ENCODE measurements around the gene SLIT3. TPM values are rescaled to one million over a fixed set of nuclear protein-coding genes. Genes with fewer than 3 reads are reported as not detected.
"Not testable (repeated sequence)": the region's sequence is repeated elsewhere in the genome, so short reads cannot be mapped to it uniquely, and the experiment has no call there.

The SLIT3 gene
- total RNA-seq, 1 experiment from 2014 or later = 21.9 TPM

DNA sequence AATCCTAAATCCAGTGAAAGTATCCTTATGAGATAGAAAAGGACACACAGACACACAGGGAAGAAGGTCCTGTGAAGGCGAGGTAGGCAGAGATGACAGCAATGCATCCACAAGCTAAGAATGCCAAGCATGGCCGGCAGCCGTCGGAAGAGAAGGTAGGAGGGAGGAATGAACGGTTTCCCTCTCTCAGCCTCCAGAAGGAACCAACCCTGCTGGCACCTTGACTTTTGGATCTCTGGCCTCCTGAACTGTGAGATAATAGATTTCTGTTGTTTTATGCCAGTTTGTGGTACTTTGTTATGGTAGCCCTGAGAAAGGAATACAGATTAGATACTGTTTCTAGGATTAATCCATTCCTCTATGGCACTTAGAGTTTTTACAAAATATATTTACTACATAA lies 645.6 kb downstream of the SLIT3 start:
- no peak for DNase-seq (ENCODE audit: low read depth)
- in situ Hi-C loops (cut with HindIII; ENCODE audit: low pct_unique_long_range_greater_than_20kb, low sequenced_read_pairs) = no loop called here

GRCh38 chr5:168654211-168654721 lies 646.7 kb downstream of the SLIT3 start:
- no peak for DNase-seq (ENCODE audit: low read depth)
- in situ Hi-C loops (cut with HindIII; ENCODE audit: low pct_unique_long_range_greater_than_20kb, low sequenced_read_pairs) = no loop called here

- no peak for DNase-seq (ENCODE audit: low read depth)
Measured at GRCh38 chr5:168653626-168654025, 647.3 kb downstream of the SLIT3 start.

DNA sequence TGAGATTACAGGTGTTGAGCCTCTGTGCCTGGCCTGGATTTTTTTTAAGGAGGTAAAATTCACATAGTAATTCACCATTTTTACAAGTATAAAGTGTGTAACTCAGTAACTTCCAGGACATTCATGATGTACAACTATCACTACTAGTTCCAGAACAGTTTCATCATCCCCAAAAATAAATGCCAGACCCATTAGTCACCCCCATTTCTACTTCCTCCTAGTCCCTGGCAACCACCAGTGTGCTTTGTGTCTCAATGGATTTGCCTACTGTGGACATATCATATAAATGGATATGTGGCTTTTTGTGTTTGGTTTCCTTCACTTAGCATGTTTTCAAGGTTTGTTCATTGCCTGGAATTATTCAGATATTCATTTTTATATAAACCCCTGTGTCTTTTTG lies 649.3 kb downstream of the SLIT3 start:
- DNase-seq (ENCODE audit: low read depth) = peak; percentile 16
- in situ Hi-C loops (cut with HindIII; ENCODE audit: low pct_unique_long_range_greater_than_20kb, low sequenced_read_pairs) = no loop called here

More at GRCh38 chr5:168653626-168654025, 647.3 kb downstream of the SLIT3 start:
- in situ Hi-C loops (cut with HindIII; ENCODE audit: low pct_unique_long_range_greater_than_20kb, low sequenced_read_pairs) = no loop called here

DNA sequence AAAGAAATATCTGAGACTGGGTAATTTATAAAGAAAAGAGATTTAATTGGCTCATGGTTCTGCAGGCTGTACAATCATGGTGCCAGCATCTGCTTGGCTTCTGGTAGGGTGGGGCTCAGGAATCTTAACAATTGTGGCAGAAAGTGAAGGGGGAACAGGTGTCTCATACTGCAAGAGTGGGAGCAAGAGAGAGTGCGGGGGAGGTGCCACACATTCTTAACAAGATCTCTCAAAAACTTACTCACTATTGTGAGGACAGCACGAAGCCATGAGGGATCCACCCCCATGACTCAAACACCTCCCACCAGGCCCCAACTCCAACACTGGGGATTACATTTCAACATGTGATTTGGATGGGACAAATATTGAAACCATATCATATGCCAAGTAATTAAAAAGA lies 651.6 kb downstream of the SLIT3 start:
- no peak for DNase-seq (ENCODE audit: low read depth)
- in situ Hi-C loops (cut with HindIII; ENCODE audit: low pct_unique_long_range_greater_than_20kb, low sequenced_read_pairs) = no loop called here

- in situ Hi-C loops (cut with HindIII; ENCODE audit: low pct_unique_long_range_greater_than_20kb, low sequenced_read_pairs) = no loop called here
- no peak for DNase-seq (ENCODE audit: low read depth)
Measured at GRCh38 chr5:168648576-168648975, 652.4 kb downstream of the SLIT3 start.

DNA sequence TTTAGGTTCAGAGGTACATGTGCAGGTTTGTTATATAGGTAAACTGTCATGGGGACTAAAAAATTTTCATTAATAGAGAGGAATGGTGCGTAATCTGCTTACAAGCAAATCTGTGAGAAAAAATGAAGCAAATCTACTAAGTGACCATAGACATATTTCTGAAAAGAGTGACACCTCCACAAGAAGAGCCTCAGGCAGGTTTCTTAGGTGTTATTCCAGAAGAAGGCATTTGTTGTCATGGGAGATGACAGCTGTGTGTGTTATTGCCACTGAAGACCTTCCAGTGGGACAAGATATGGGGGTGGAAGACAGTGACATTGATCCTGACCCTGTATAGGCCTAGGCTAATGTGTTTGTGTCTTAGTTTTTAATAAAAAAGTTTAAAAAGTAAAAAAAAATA lies 652.9 kb downstream of the SLIT3 start:
- in situ Hi-C loops (cut with HindIII; ENCODE audit: low pct_unique_long_range_greater_than_20kb, low sequenced_read_pairs) = no loop called here
- DNase-seq (ENCODE audit: low read depth) = no peak

DNA sequence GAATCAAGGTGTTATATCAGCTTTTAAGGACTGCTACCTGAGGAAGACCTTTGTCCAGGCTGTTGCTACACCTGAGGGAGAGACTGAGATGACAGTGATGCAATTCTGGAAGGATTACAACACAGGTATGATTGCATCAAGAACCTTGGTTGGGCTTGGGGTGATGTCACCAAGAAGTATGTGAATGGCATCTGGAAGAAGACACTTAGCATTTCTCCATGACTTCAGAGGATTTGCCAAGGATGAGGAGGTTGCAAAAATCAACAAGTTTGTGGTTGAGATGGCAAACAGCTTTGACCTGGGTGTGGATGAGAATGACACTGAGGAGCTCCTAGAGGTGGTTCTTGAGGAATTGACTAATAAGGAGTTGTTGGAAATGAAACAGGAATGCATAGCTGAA lies 653.9 kb downstream of the SLIT3 start:
- peak; percentile 18 for DNase-seq (ENCODE audit: low read depth)
- in situ Hi-C loops (cut with HindIII; ENCODE audit: low pct_unique_long_range_greater_than_20kb, low sequenced_read_pairs) = no loop called here

DNA sequence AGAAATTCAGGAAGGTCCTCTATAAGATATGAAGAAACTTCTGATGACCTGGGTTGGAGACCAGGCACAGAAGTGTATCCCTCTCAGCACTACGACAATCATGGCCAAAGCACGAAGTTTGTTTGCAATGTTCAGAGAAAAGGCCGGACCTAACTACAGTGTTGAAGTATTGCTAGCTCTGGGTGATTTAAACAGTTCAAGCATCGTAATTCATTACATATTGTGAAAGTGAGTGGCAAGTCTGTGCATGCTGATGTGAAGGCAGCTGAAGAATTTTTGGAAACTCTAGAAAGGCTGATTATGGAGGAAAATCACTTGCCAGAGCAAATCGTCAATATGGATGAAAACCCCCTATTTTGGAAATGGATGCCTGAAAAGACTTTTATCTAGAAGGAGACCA lies 654.6 kb downstream of the SLIT3 start:
- no peak for DNase-seq (ENCODE audit: low read depth)
- in situ Hi-C loops (cut with HindIII; ENCODE audit: low pct_unique_long_range_greater_than_20kb, low sequenced_read_pairs) = no loop called here

DNA sequence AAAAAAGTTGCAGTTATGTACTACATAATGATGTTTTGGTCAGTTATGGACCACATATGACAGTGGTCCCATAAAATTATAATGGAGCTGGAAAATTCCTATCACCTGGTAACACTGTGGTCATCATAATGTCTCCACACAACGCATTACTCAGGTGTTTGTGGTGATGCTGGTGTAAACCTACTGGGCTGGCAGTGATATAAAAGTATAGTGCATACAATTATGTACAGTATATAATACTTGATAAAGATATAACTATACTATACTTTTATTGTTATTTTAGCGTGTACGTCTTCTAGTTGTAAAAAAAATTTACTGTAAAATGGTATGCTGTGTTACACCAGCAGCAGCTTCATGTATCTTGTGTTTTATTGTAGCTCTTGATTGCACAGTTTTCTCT lies 655.7 kb downstream of the SLIT3 start:
- in situ Hi-C loops (cut with HindIII; ENCODE audit: low pct_unique_long_range_greater_than_20kb, low sequenced_read_pairs) = no loop called here
- DNase-seq (ENCODE audit: low read depth) = no peak

DNA sequence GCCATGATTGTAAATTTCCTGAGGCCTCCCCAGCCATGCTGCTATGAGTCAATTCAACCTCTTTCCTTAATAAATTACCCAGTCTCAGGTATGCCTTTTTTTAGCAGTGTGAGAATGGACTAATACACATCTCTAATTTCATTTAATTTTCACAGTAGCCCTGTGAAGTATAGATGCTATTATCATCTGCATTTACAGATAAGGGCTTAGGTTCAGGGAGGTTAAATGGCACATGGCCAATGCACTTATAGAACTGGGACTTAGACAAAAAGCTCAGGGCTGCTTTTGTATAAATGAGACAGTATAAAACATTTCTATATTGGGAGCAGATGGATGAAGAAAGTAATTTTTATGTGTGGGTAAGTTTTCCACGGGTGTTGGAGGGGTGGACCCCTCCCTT lies 658.9 kb downstream of the SLIT3 start:
- in situ Hi-C loops (cut with HindIII; ENCODE audit: low pct_unique_long_range_greater_than_20kb, low sequenced_read_pairs) = no loop called here
- DNase-seq (ENCODE audit: low read depth) = no peak

DNA sequence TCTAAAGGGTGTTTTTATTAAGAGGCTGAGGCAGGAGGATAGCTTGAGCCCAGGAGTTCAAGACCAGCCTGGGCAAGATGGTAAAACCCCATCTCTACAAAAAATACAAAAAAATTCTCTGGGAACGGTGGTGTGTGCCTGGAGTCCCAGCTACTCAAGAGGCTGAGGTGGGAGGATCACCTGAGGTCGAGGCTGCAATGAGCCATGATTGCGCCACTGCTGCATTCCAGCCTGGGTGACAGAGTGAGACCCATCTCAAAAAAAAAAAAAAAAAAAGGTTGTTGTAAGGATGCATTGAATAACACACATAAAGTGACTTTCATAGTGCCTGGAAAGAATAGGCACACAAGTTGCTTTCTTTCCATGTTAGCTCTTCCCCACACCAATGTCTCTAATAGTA lies 662.1 kb downstream of the SLIT3 start:
- in situ Hi-C loops (cut with HindIII; ENCODE audit: low pct_unique_long_range_greater_than_20kb, low sequenced_read_pairs); DNase-seq (ENCODE audit: low read depth): not testable (repeated sequence)

GRCh38 chr5:168637793-168638192 lies 663.1 kb downstream of the SLIT3 start:
- in situ Hi-C loops (cut with HindIII; ENCODE audit: low pct_unique_long_range_greater_than_20kb, low sequenced_read_pairs) = no loop called here
- DNase-seq (ENCODE audit: low read depth) = no peak

DNA sequence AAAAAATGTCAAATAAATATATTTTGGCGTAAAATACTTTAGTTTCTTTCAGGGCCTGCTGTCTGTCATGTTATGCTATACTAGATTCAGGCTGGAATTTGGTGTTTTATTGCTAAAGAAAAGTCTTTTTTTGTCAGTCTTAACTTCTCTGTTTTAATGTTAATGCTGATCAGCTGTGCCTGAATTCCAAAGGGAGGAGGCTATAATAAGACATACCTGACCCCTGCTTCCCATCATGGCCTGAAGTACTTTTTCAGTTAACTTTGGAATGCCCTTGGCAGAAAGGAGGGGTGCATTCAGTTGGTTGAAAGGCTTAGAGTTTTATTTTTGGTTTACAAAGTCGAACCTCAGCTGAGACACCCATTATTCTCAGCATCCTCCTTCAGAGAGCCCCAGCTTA lies 663.7 kb downstream of the SLIT3 start:
- DNase-seq (ENCODE audit: low read depth) = no peak
- in situ Hi-C loops (cut with HindIII; ENCODE audit: low pct_unique_long_range_greater_than_20kb, low sequenced_read_pairs) = no loop called here

- in situ Hi-C loops (cut with HindIII; ENCODE audit: low pct_unique_long_range_greater_than_20kb, low sequenced_read_pairs); DNase-seq (ENCODE audit: low read depth): not testable (repeated sequence)
Measured at GRCh38 chr5:168630958-168631357, 670.0 kb downstream of the SLIT3 start.

DNA sequence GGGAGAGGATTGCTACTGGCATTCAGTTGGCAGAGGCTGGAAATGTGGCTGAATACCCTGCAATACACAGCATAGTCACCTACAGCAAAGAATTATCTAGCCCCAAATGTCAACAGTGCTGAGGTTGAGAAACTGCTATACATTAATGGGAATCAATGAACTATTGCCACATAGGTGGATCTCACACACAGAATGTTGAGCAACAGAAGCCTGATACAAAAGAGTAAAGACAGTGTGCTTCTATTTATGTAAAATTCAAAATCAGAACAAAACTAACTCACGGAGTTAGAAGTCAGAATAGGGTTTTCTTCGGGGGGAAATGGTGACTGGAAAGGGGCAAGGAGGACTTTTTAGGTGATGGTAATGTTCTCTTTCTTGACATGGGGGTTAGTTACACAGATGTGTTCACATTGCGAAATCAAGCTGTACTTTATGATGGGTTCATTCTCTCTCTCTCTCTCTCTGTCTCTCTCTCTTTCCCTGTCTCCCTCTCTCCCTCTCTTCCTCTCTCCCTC lies 676.0 kb downstream of the SLIT3 start:
- DNase-seq (ENCODE audit: low read depth) = no peak
- in situ Hi-C loops (cut with HindIII; ENCODE audit: low pct_unique_long_range_greater_than_20kb, low sequenced_read_pairs) = no loop called here

GRCh38 chr5:168620807-168621206 lies 680.1 kb downstream of the SLIT3 start:
- DNase-seq (ENCODE audit: low read depth) = no peak
- in situ Hi-C loops (cut with HindIII; ENCODE audit: low pct_unique_long_range_greater_than_20kb, low sequenced_read_pairs) = no loop called here

GRCh38 chr5:168614661-168615060 lies 686.3 kb downstream of the SLIT3 start:
- DNase-seq (ENCODE audit: low read depth) = no peak
- in situ Hi-C loops (cut with HindIII; ENCODE audit: low pct_unique_long_range_greater_than_20kb, low sequenced_read_pairs) = no loop called here

GRCh38 chr5:168613996-168614395 lies 686.9 kb downstream of the SLIT3 start:
- DNase-seq (ENCODE audit: low read depth) = no peak
- in situ Hi-C loops (cut with HindIII; ENCODE audit: low pct_unique_long_range_greater_than_20kb, low sequenced_read_pairs) = no loop called here

DNA sequence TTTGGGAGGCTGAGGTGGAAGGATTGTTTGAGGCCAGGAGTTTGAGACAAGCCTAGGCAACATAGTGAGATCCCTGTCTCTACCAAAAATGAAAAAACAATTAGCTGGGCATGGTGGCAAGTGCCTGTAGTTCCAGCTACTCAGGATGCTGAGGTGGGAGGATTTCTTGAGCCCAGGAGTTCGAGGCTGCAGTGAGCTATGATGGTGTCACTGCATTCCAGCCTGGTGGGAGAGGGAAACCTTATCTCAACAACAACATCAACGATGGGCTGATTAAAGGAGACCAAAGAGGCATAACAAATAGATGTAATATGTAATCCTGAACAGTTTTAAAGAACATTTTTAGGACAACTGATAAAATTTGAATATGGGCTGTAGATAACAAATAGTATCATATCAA lies 687.5 kb downstream of the SLIT3 start:
- in situ Hi-C loops (cut with HindIII; ENCODE audit: low pct_unique_long_range_greater_than_20kb, low sequenced_read_pairs) = no loop called here
- DNase-seq (ENCODE audit: low read depth) = no peak

- DNase-seq (ENCODE audit: low read depth) = no peak
- in situ Hi-C loops (cut with HindIII; ENCODE audit: low pct_unique_long_range_greater_than_20kb, low sequenced_read_pairs) = no loop called here
Measured at GRCh38 chr5:168612996-168613395, 687.9 kb downstream of the SLIT3 start.
